ENCODE data around the gene FRMD4B.
"Not testable (repeated sequence)": the region's sequence is repeated elsewhere in the genome, so short reads cannot be mapped to it uniquely, and the experiment has no call there.

FRMD4B gene

GRCh38 chr3:69359339-69359893 lies 26.5 kb downstream of the FRMD4B start:
- FAIRE-seq = no peak

- no peak for FAIRE-seq
Measured at GRCh38 chr3:69357196-69357595, 28.7 kb downstream of the FRMD4B start.

- FAIRE-seq = no peak
Measured at GRCh38 chr3:69354948-69355347, 30.9 kb downstream of the FRMD4B start.

GRCh38 chr3:69353503-69353902 lies 32.4 kb downstream of the FRMD4B start:
- FAIRE-seq = no peak

- FAIRE-seq = no peak
Measured at GRCh38 chr3:69353088-69353478, 32.8 kb downstream of the FRMD4B start.

- no peak for FAIRE-seq
Measured at GRCh38 chr3:69352305-69353087, 33.4 kb downstream of the FRMD4B start.

- no peak for FAIRE-seq
Measured at GRCh38 chr3:69343875-69344274, 42.0 kb downstream of the FRMD4B start.

GRCh38 chr3:69342074-69342473 lies 43.8 kb downstream of the FRMD4B start:
- no peak for FAIRE-seq

GRCh38 chr3:69339760-69340159 lies 46.1 kb downstream of the FRMD4B start:
- FAIRE-seq = no peak

GRCh38 chr3:69338911-69339310 lies 47.0 kb downstream of the FRMD4B start:
- no peak for FAIRE-seq

GRCh38 chr3:69332934-69333333 lies 53.0 kb downstream of the FRMD4B start:
- FAIRE-seq = no peak

- FAIRE-seq = no peak
Measured at GRCh38 chr3:69330891-69331400, 54.9 kb downstream of the FRMD4B start.

- no peak for FAIRE-seq
Measured at GRCh38 chr3:69329892-69330291, 56.0 kb downstream of the FRMD4B start.

- no peak for FAIRE-seq
Measured at GRCh38 chr3:69328963-69329302, 57.0 kb downstream of the FRMD4B start.

- FAIRE-seq = no peak
Measured at GRCh38 chr3:69328103-69328962, 57.6 kb downstream of the FRMD4B start.

- no peak for FAIRE-seq
Measured at GRCh38 chr3:69326855-69327300, 59.0 kb downstream of the FRMD4B start.

- no peak for FAIRE-seq
Measured at GRCh38 chr3:69325151-69325550, 60.7 kb downstream of the FRMD4B start.

GRCh38 chr3:69324362-69325025 lies 61.4 kb downstream of the FRMD4B start:
- FAIRE-seq = no peak

GRCh38 chr3:69323941-69324340 lies 61.9 kb downstream of the FRMD4B start:
- FAIRE-seq = no peak

- FAIRE-seq = not testable (repeated sequence)
Measured at GRCh38 chr3:69322512-69322911, 63.4 kb downstream of the FRMD4B start.

GRCh38 chr3:69322158-69322509 lies 63.8 kb downstream of the FRMD4B start:
- FAIRE-seq = no peak

- FAIRE-seq = no peak
Measured at GRCh38 chr3:69321301-69322157, 64.4 kb downstream of the FRMD4B start.

All from islet of Langerhans (tissue), 1 donor.